Neural progenitor cell (in vitro differentiated cells): Measurements from ENCODE around the gene MT1X.

Experiments
- EZH2 ChIP-seq: fragments of 200-600 bp; sonication (generic); IDR thresholded peaks from 2 replicates; pipeline ENCODE4 v1.6.1; 2017; ENCODE audit warnings: antibody characterized with exemption, mild to moderate bottlenecking, moderate library complexity
- EZH2phosphoT487 ChIP-seq: fragments of 200-600 bp; sonication (generic); IDR thresholded peaks from 2 replicates; pipeline ENCODE4 v1.6.1; 2017; ENCODE audit warnings: antibody characterized with exemption
- TF ChIP-seq, protein P1 (sequence below): fragments of 200-600 bp; sonication (generic); IDR thresholded peaks from 2 replicates; pipeline ENCODE4 v1.5.1; 2017; ENCODE audit warnings: antibody characterized with exemption, mild to moderate bottlenecking

DNA sequence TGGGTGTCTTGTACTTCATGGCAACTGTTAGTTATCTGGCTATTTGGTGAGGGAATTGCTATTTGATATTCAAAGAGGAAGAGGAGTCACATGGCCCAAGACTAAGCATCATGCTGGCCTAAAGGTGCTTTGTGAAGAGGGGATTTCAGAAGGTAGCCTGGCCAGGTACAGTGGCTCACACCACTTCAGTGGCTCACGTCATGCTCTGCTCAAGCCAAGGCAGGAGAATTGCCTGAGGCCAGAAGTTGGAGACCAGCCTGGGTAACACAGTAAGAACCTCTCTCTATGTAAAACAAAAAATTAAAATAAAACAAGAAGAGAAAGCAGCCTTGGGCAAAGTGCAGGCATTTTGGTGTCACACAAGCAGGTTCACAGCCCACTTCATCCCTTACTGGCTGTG is 37.0 kb upstream of the MT1X start:
- TF ChIP-seq, protein P1, sequence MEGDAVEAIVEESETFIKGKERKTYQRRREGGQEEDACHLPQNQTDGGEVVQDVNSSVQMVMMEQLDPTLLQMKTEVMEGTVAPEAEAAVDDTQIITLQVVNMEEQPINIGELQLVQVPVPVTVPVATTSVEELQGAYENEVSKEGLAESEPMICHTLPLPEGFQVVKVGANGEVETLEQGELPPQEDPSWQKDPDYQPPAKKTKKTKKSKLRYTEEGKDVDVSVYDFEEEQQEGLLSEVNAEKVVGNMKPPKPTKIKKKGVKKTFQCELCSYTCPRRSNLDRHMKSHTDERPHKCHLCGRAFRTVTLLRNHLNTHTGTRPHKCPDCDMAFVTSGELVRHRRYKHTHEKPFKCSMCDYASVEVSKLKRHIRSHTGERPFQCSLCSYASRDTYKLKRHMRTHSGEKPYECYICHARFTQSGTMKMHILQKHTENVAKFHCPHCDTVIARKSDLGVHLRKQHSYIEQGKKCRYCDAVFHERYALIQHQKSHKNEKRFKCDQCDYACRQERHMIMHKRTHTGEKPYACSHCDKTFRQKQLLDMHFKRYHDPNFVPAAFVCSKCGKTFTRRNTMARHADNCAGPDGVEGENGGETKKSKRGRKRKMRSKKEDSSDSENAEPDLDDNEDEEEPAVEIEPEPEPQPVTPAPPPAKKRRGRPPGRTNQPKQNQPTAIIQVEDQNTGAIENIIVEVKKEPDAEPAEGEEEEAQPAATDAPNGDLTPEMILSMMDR = no peak
- TF ChIP-seq EZH2 (no peak), EZH2phosphoT487 (no peak)
